ENCODE data around the gene PCCB. TPM values are rescaled to one million over a fixed set of nuclear protein-coding genes. Genes with fewer than 3 reads are reported as not detected.
"Not testable (repeated sequence)": the region's sequence is repeated elsewhere in the genome, so short reads cannot be mapped to it uniquely, and the experiment has no call there.

The PCCB gene
- total RNA-seq, 1 experiment from 2014 or later: 69.0 TPM

DNA sequence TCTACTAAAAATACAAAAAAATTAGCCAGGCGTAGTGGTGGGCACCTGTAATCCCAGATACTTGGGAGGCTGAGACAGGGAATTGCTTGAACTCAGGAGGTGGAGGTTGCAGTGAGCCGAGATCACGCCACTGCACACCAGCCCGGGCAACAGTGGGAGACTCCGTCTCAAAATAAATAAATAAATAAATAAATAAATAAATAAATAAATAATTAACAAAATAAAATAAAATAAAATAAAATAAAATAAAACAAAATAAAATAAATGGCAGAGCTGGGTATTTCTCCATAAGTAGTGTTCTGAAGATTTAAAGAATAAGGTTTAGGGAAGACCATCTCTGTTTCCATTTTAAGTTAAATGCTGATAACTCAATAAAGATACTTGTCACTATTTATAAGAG is 125.7 kb downstream of the PCCB start:
- H3K36me3 Mint-ChIP-seq: peaks cover 22% of the 10 kb centered on the region

DNA sequence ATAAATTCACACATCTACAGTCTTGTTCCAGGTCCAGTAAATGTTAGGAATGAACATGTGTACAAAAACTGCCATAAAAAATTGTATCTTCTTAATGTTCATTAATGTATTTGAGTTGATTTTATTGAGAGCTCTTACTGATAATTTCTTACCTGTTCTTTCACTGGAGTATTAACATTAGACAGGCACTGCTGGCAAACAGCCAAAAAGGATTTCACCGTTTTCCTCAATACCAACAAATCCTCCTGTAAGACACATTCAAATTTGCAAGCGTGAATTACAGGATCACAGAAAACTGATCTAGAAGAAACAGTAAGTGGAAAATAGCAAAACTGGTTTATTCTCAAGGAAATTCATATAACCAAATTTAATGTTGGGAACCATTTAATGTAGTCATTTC is 127.4 kb downstream of the PCCB start:
- peaks cover 9% of the 10 kb centered on the region; the same call in 1 of the 2 replicates for H3K9me3 Mint-ChIP-seq
- POLR2A ChIA-PET: interaction anchor here (0.7 to 1.0 kb wide), 2 partner anchors 44 to 200 kb away, joined by 3 read pairs; no protein-coding TSS in a partner anchor
- CTCF ChIA-PET: no interaction called here
- peaks cover 15% of the 10 kb centered on the region for H3K36me3 Mint-ChIP-seq
- ATAC-seq: no peak
- no peaks in the 10 kb centered on the region for H3K27me3 Mint-ChIP-seq (ENCODE audit: low read depth)
- H3K4me3 Mint-ChIP-seq: no peak overlapping the region
- DNase-seq (ENCODE audit: low spot score): no peak
- no peak for TF ChIP-seq ZNF423 (CRISPR knock-in tag; IDR thresholded peaks at IDR 0.05)
- no peak for TF ChIP-seq ZNF671 (CRISPR knock-in tag; IDR thresholded peaks at IDR 0.05)
- TF ChIP-seq, protein P1, sequence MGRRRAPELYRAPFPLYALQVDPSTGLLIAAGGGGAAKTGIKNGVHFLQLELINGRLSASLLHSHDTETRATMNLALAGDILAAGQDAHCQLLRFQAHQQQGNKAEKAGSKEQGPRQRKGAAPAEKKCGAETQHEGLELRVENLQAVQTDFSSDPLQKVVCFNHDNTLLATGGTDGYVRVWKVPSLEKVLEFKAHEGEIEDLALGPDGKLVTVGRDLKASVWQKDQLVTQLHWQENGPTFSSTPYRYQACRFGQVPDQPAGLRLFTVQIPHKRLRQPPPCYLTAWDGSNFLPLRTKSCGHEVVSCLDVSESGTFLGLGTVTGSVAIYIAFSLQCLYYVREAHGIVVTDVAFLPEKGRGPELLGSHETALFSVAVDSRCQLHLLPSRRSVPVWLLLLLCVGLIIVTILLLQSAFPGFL (CRISPR knock-in tag; IDR thresholded peaks at IDR 0.05; ENCODE audit: borderline replicate concordance): no peak
- TF ChIP-seq, protein P2, sequence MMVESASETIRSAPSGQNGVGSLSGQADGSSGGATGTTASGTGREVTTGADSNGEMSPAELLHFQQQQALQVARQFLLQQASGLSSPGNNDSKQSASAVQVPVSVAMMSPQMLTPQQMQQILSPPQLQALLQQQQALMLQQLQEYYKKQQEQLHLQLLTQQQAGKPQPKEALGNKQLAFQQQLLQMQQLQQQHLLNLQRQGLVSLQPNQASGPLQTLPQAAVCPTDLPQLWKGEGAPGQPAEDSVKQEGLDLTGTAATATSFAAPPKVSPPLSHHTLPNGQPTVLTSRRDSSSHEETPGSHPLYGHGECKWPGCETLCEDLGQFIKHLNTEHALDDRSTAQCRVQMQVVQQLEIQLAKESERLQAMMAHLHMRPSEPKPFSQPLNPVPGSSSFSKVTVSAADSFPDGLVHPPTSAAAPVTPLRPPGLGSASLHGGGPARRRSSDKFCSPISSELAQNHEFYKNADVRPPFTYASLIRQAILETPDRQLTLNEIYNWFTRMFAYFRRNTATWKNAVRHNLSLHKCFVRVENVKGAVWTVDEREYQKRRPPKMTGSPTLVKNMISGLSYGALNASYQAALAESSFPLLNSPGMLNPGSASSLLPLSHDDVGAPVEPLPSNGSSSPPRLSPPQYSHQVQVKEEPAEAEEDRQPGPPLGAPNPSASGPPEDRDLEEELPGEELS (CRISPR knock-in tag; IDR thresholded peaks at IDR 0.05): no peak
- TF ChIP-seq RELA (CRISPR knock-in tag; IDR thresholded peaks at IDR 0.05; ENCODE audit: borderline replicate concordance): no peak
- no peak for TF ChIP-seq KAT7 (CRISPR knock-in tag; IDR thresholded peaks at IDR 0.05; ENCODE audit: borderline replicate concordance)
- no peak for TF ChIP-seq FOXJ3 (CRISPR knock-in tag; IDR thresholded peaks at IDR 0.05; ENCODE audit: borderline replicate concordance)
- TF ChIP-seq MXD4 (CRISPR knock-in tag; IDR thresholded peaks at IDR 0.05; ENCODE audit: borderline replicate concordance): no peak
- no peak for TF ChIP-seq CBFB (CRISPR knock-in tag; IDR thresholded peaks at IDR 0.05; ENCODE audit: low read depth)
- no peak for TF ChIP-seq CREM (CRISPR knock-in tag; IDR thresholded peaks at IDR 0.05)
- TF ChIP-seq OVOL2 (CRISPR knock-in tag; IDR thresholded peaks at IDR 0.05; ENCODE audit: borderline replicate concordance): no peak
- no peak for TF ChIP-seq NFATC4 (CRISPR knock-in tag; IDR thresholded peaks at IDR 0.05)
- TF ChIP-seq NFE2L1 (CRISPR knock-in tag; IDR thresholded peaks at IDR 0.05): no peak
- TF ChIP-seq, protein P3, sequence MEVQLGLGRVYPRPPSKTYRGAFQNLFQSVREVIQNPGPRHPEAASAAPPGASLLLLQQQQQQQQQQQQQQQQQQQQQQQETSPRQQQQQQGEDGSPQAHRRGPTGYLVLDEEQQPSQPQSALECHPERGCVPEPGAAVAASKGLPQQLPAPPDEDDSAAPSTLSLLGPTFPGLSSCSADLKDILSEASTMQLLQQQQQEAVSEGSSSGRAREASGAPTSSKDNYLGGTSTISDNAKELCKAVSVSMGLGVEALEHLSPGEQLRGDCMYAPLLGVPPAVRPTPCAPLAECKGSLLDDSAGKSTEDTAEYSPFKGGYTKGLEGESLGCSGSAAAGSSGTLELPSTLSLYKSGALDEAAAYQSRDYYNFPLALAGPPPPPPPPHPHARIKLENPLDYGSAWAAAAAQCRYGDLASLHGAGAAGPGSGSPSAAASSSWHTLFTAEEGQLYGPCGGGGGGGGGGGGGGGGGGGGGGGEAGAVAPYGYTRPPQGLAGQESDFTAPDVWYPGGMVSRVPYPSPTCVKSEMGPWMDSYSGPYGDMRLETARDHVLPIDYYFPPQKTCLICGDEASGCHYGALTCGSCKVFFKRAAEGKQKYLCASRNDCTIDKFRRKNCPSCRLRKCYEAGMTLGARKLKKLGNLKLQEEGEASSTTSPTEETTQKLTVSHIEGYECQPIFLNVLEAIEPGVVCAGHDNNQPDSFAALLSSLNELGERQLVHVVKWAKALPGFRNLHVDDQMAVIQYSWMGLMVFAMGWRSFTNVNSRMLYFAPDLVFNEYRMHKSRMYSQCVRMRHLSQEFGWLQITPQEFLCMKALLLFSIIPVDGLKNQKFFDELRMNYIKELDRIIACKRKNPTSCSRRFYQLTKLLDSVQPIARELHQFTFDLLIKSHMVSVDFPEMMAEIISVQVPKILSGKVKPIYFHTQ (CRISPR knock-in tag; IDR thresholded peaks at IDR 0.05): no peak
- TF ChIP-seq, protein P4, sequence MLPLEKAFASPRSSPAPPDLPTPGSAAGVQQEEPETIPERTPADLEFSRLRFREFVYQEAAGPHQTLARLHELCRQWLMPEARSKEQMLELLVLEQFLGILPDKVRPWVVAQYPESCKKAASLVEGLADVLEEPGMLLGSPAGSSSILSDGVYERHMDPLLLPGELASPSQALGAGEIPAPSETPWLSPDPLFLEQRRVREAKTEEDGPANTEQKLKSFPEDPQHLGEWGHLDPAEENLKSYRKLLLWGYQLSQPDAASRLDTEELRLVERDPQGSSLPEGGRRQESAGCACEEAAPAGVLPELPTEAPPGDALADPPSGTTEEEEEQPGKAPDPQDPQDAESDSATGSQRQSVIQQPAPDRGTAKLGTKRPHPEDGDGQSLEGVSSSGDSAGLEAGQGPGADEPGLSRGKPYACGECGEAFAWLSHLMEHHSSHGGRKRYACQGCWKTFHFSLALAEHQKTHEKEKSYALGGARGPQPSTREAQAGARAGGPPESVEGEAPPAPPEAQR (CRISPR knock-in tag; IDR thresholded peaks at IDR 0.05): no peak
- TF ChIP-seq GRHL2 (CRISPR knock-in tag; IDR thresholded peaks at IDR 0.05; ENCODE audit: insufficient replicate concordance, severe bottlenecking): no peak
- no peaks in the 10 kb centered on the region for H3K4me1 Mint-ChIP-seq
- no peak overlapping the region for H3K27ac Mint-ChIP-seq

More for the DNA sequence above, 125.7 kb downstream of the PCCB start:
- CTCF ChIA-PET; H3K27ac Mint-ChIP-seq; H3K4me1 Mint-ChIP-seq; H3K4me3 Mint-ChIP-seq; POLR2A ChIA-PET; H3K27me3 Mint-ChIP-seq (ENCODE audit: low read depth); ATAC-seq; DNase-seq (ENCODE audit: low spot score): not testable (repeated sequence)
- TF ChIP-seq HMGA2 (CRISPR knock-in tag; IDR thresholded peaks at IDR 0.05): peak; percentile 98
- H3K9me3 Mint-ChIP-seq: peaks cover 16% of the 10 kb centered on the region
